ENCODE data around the gene NDUFA5.

- TF ChIP-seq, protein P1, sequence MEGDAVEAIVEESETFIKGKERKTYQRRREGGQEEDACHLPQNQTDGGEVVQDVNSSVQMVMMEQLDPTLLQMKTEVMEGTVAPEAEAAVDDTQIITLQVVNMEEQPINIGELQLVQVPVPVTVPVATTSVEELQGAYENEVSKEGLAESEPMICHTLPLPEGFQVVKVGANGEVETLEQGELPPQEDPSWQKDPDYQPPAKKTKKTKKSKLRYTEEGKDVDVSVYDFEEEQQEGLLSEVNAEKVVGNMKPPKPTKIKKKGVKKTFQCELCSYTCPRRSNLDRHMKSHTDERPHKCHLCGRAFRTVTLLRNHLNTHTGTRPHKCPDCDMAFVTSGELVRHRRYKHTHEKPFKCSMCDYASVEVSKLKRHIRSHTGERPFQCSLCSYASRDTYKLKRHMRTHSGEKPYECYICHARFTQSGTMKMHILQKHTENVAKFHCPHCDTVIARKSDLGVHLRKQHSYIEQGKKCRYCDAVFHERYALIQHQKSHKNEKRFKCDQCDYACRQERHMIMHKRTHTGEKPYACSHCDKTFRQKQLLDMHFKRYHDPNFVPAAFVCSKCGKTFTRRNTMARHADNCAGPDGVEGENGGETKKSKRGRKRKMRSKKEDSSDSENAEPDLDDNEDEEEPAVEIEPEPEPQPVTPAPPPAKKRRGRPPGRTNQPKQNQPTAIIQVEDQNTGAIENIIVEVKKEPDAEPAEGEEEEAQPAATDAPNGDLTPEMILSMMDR (IDR thresholded peaks at IDR 0.05; ENCODE audit: low read depth, low read length) = no peak
- TF ChIP-seq EZH2phosphoT487 (IDR thresholded peaks at IDR 0.05; ENCODE audit: low read depth) = no peak
Observed at GRCh38 chr7:123557016-123557397, 611 bp downstream of the NDUFA5 start.

Measured in OCI-LY3 (cell line).